Measurements from ENCODE around the gene MEI4. TPM values are rescaled to one million over a fixed set of nuclear protein-coding genes. Genes with fewer than 3 reads are reported as not detected.

Gene MEI4
- polyA plus RNA-seq, 1 donor from 2014 or later: not detected

GRCh38 chr6:77620278-77620882 is 32.5 kb upstream of the MEI4 start:
- no peak overlapping the region for H3K4me2 ChIP-seq (ENCODE audit: low read length)
- no peak overlapping the region for H3K4me3 ChIP-seq (ENCODE audit: low read length)
- peaks cover 3% of the 10 kb centered on the region for H3K9me3 ChIP-seq (ENCODE audit: low read length)
- H3K79me2 ChIP-seq (replicated peaks; ENCODE audit: insufficient read depth, low read length): no peaks in the 10 kb centered on the region
- H3K27ac ChIP-seq (ENCODE audit: low read length): no peak overlapping the region
- no peaks in the 10 kb centered on the region for H3K9me2 ChIP-seq (ENCODE audit: insufficient read depth, low read length)
- no peak overlapping the region for H2AFZ ChIP-seq (ENCODE audit: low read depth, low read length)
- TF ChIP-seq RAD21 (conservative IDR thresholded peaks at IDR 0.05) (no peak), CTCF (IDR thresholded peaks at IDR 0.05; ENCODE audit: poor library complexity, severe bottlenecking) (peak; percentile 36), EP300 (conservative IDR thresholded peaks at IDR 0.05; ENCODE audit: poor library complexity, severe bottlenecking) (no peak), POLR2AphosphoS5 (IDR thresholded peaks at IDR 0.05) (no peak), SMC3 (conservative IDR thresholded peaks at IDR 0.05; ENCODE audit: poor library complexity) (no peak)
- no peaks in the 10 kb centered on the region for H4K20me1 ChIP-seq (ENCODE audit: insufficient read depth)
- no peak overlapping the region for H3K9ac ChIP-seq (ENCODE audit: low read length)
- H3K36me3 ChIP-seq (ENCODE audit: insufficient read depth, low read length): no peaks in the 10 kb centered on the region
- H3K27me3 ChIP-seq (ENCODE audit: insufficient read depth, low read depth, low read length): no peaks in the 10 kb centered on the region
- H3F3A ChIP-seq (ENCODE audit: insufficient read depth, low read length, poor library complexity, severe bottlenecking): no peaks in the 10 kb centered on the region

- H3F3A ChIP-seq (ENCODE audit: insufficient read depth, low read length, poor library complexity, severe bottlenecking): no peaks in the 10 kb centered on the region
- no peaks in the 10 kb centered on the region for H3K79me2 ChIP-seq (replicated peaks; ENCODE audit: insufficient read depth, low read length)
- H3K27me3 ChIP-seq (ENCODE audit: insufficient read depth, low read depth, low read length): no peaks in the 10 kb centered on the region
- no peaks in the 10 kb centered on the region for H3K36me3 ChIP-seq (ENCODE audit: insufficient read depth, low read length)
- no peak overlapping the region for H3K4me2 ChIP-seq (ENCODE audit: low read length)
- no peak overlapping the region for H3K27ac ChIP-seq (ENCODE audit: low read length)
- no peak overlapping the region for H3K4me3 ChIP-seq (ENCODE audit: low read length)
- H3K9ac ChIP-seq (ENCODE audit: low read length): no peak overlapping the region
- H2AFZ ChIP-seq (ENCODE audit: low read depth, low read length): no peak overlapping the region
- TF ChIP-seq POLR2AphosphoS5 (IDR thresholded peaks at IDR 0.05) (no peak), RAD21 (conservative IDR thresholded peaks at IDR 0.05) (no peak), REST (IDR thresholded peaks at IDR 0.05; ENCODE audit: borderline replicate concordance) (no peak)
- H4K20me1 ChIP-seq (ENCODE audit: insufficient read depth): no peaks in the 10 kb centered on the region
- H3K9me2 ChIP-seq (ENCODE audit: insufficient read depth, low read length): no peaks in the 10 kb centered on the region
- H3K9me3 ChIP-seq (ENCODE audit: low read length): no peaks in the 10 kb centered on the region
Observed at GRCh38 chr6:77624515-77624914, 28.3 kb upstream of the MEI4 start.

- no peak overlapping the region for H3K4me2 ChIP-seq (ENCODE audit: low read length)
- no peaks in the 10 kb centered on the region for H3K36me3 ChIP-seq (ENCODE audit: insufficient read depth, low read length)
- H4K20me1 ChIP-seq (ENCODE audit: insufficient read depth): no peaks in the 10 kb centered on the region
- H3K27ac ChIP-seq (ENCODE audit: low read length): no peak overlapping the region
- no peak overlapping the region for H3K9ac ChIP-seq (ENCODE audit: low read length)
- no peak overlapping the region for H3K4me3 ChIP-seq (ENCODE audit: low read length)
- H3K9me3 ChIP-seq (ENCODE audit: low read length): no peaks in the 10 kb centered on the region
- TF ChIP-seq POLR2AphosphoS5 (IDR thresholded peaks at IDR 0.05): no peak
- no peak for TF ChIP-seq MXI1 (conservative IDR thresholded peaks at IDR 0.05; ENCODE audit: poor library complexity, severe bottlenecking)
- no peak for TF ChIP-seq RAD21 (conservative IDR thresholded peaks at IDR 0.05)
- no peak for TF ChIP-seq EZH2 (IDR thresholded peaks at IDR 0.05; ENCODE audit: borderline replicate concordance, insufficient read depth, low read length, poor library complexity, severe bottlenecking)
- TF ChIP-seq REST (IDR thresholded peaks at IDR 0.05; ENCODE audit: borderline replicate concordance): no peak
- TF ChIP-seq CTCF (IDR thresholded peaks at IDR 0.05; ENCODE audit: poor library complexity, severe bottlenecking): no peak
- no peak for TF ChIP-seq EP300 (conservative IDR thresholded peaks at IDR 0.05; ENCODE audit: poor library complexity, severe bottlenecking)
- no peak for TF ChIP-seq TAF1 (IDR thresholded peaks at IDR 0.05; ENCODE audit: low read depth)
- TF ChIP-seq SMC3 (conservative IDR thresholded peaks at IDR 0.05; ENCODE audit: poor library complexity): no peak
- no peaks in the 10 kb centered on the region for H3K27me3 ChIP-seq (ENCODE audit: insufficient read depth, low read depth, low read length)
- H3F3A ChIP-seq (ENCODE audit: insufficient read depth, low read length, poor library complexity, severe bottlenecking): no peaks in the 10 kb centered on the region
- H2AFZ ChIP-seq (ENCODE audit: low read depth, low read length): no peak overlapping the region
- no peaks in the 10 kb centered on the region for H3K79me2 ChIP-seq (replicated peaks; ENCODE audit: insufficient read depth, low read length)
- no peaks in the 10 kb centered on the region for H3K9me2 ChIP-seq (ENCODE audit: insufficient read depth, low read length)
Observed at GRCh38 chr6:77626426-77626825, 26.4 kb upstream of the MEI4 start.
